CD14-positive monocyte (primary cell): ENCODE results near the gene PTPRE. TPM values are rescaled to one million over a fixed set of nuclear protein-coding genes. Genes with fewer than 3 reads are reported as not detected.

Experiments
- DNase-seq, 3 donors: peaks; one replicate each; pipeline ENCODE4 v3.0.0-alpha.2; 2011 to 2022
- H2AFZ ChIP-seq: 2 replicates; pipeline ENCODE4 v1.6.0; 2012; ENCODE audit warnings: mild to moderate bottlenecking, low read depth, low read length, inconsistent platforms; ENCODE audit not compliant: insufficient read depth, poor library complexity, severe bottlenecking
- H3K27ac ChIP-seq, 2 donors: 1 replicate in 1 of 2; 2 replicates in 1 of 2; pipeline ENCODE4 v1.5.1; 2012 to 2013; ENCODE audit warnings: low read length in 2 of 2, control low read depth in 1 of 2, inconsistent platforms in 1 of 2, low read depth in 1 of 2, mild to moderate bottlenecking in 1 of 2
- H3K27me3 ChIP-seq, 2 donors: one replicate each; pipeline versions ENCODE4 v1.6.0 to v1.6.1; 2011 to 2013; ENCODE audit warnings: low read length in 2 of 2; ENCODE audit not compliant: control insufficient read depth in 2 of 2, insufficient read depth in 2 of 2
- H3K36me3 ChIP-seq, 2 donors: replicated peaks in 1 of 2; 1 replicate in 1 of 2; 2 replicates in 1 of 2; pipeline versions ENCODE4 v1.5.1 to v1.6.1; 2012 to 2013; ENCODE audit warnings: low read length in 2 of 2, control low read depth in 1 of 2, inconsistent platforms in 1 of 2, mild to moderate bottlenecking in 1 of 2; ENCODE audit not compliant: insufficient read depth in 2 of 2, control insufficient read depth in 1 of 2
- H3K4me1 ChIP-seq, 2 donors: 1 replicate in 1 of 2; 2 replicates in 1 of 2; pipeline versions ENCODE4 v1.5.1 to v1.6.1; 2012 to 2013; ENCODE audit warnings: low read length in 2 of 2, control low read depth in 1 of 2, inconsistent platforms in 1 of 2, mild to moderate bottlenecking in 1 of 2, moderate library complexity in 1 of 2; ENCODE audit not compliant: insufficient read depth in 2 of 2, control insufficient read depth in 1 of 2
- H3K4me2 ChIP-seq: replicated peaks from 2 replicates; pipeline ENCODE3; 2012; ENCODE audit warnings: low read length, moderate library complexity, mild to moderate bottlenecking; ENCODE audit not compliant: poor library complexity, severe bottlenecking; ENCODE audit errors: extremely low read depth
- H3K4me3 ChIP-seq, 3 experiments: fragments of 200-600 bp in 1 of 3; sonication (generic) in 1 of 3; replicated peaks in 1 of 3; 1 replicate in 2 of 3; 2 replicates in 1 of 3; pipeline ENCODE4 v1.5.1; 2011 to 2013; ENCODE audit warnings: low read length in 3 of 3, mild to moderate bottlenecking in 3 of 3, control low read depth in 2 of 3, low read depth in 2 of 3, inconsistent platforms in 1 of 3, moderate library complexity in 1 of 3
- H3K79me2 ChIP-seq: 2 replicates; pipeline ENCODE4 v1.6.0; 2012; ENCODE audit warnings: mild to moderate bottlenecking, control low read depth, inconsistent platforms, low read length, moderate library complexity; ENCODE audit not compliant: insufficient read depth
- H3K9ac ChIP-seq: 2 replicates; pipeline ENCODE4 v1.6.0; 2017; ENCODE audit warnings: low read length, mild to moderate bottlenecking; ENCODE audit not compliant: insufficient read depth, poor library complexity, severe bottlenecking
- H3K9me3 ChIP-seq, 2 donors: replicated peaks in 1 of 2; 1 replicate in 1 of 2; 2 replicates in 1 of 2; pipeline versions ENCODE4 v1.5.1 to v1.6.1; 2012 to 2013; ENCODE audit warnings: low read length in 2 of 2, control low read depth in 1 of 2; ENCODE audit not compliant: control insufficient read depth in 1 of 2, insufficient read depth in 1 of 2
- H4K20me1 ChIP-seq: 2 replicates; pipeline ENCODE4 v1.6.0; 2012; ENCODE audit warnings: mild to moderate bottlenecking, low read length, control low read depth, moderate library complexity; ENCODE audit not compliant: insufficient read depth
- H3K27ac Mint-ChIP-seq, 7 donors: one replicate each; pipeline ENCODE4 v1.8.0; 2020; ENCODE audit warnings: mild to moderate bottlenecking in 7 of 7, mixed read lengths in 7 of 7, moderate library complexity in 6 of 7, inconsistent platforms in 2 of 7
- H3K27me3 Mint-ChIP-seq, 3 donors: one replicate each; pipeline ENCODE4 v1.8.0; 2021 to 2022; ENCODE audit warnings: low read depth in 3 of 3, mild to moderate bottlenecking in 3 of 3, mixed read lengths in 3 of 3, moderate library complexity in 3 of 3, inconsistent platforms in 1 of 3
- H3K36me3 Mint-ChIP-seq, 2 donors: one replicate each; pipeline ENCODE4 v1.8.0; 2020; ENCODE audit warnings: mixed read lengths in 2 of 2, inconsistent platforms in 1 of 2, mild to moderate bottlenecking in 1 of 2
- H3K4me1 Mint-ChIP-seq: one replicate; pipeline ENCODE4 v1.8.0; 2020; ENCODE audit warnings: mild to moderate bottlenecking, mixed read lengths
- H3K4me3 Mint-ChIP-seq, 2 donors: one replicate each; pipeline ENCODE4 v1.8.0; 2020; ENCODE audit warnings: mild to moderate bottlenecking in 2 of 2, mixed read lengths in 2 of 2, moderate library complexity in 1 of 2
- H3K9me3 Mint-ChIP-seq, 7 donors: one replicate each; pipeline ENCODE4 v1.8.0; 2020 to 2022; ENCODE audit warnings: mixed read lengths in 7 of 7, mild to moderate bottlenecking in 6 of 7, moderate library complexity in 6 of 7, inconsistent platforms in 2 of 7
- WGBS: methylation state at CpG from one replicate; pipeline ENCODE4 v1.1.5; 2013; ENCODE audit warnings: missing lambda C conversion rate; ENCODE audit not compliant: insufficient coverage; 5-methylcytosine and 5-hydroxymethylcytosine counted together
- intact Hi-C, 2 donors: fragments of 100-400 bp; cut with micrococcal nuclease; formaldehyde crosslinking; loops; one replicate each; pipeline versions ENCODE4 v1.15.0 to v1.15.1; 2023
- polyA plus RNA-seq, 3 donors: library from polyadenylated mRNA; depleted of rRNA in 1 of 3; unstranded in 2 of 3; stranded (reverse) in 1 of 3; fragments of 300-500 nt in 2 of 3; fragments of >200 nt in 1 of 3; fragmentation: Illumina TruSeq in 2 of 3; gene quantifications; 1 replicate in 2 of 3; 2 replicates in 1 of 3; pipeline ENCODE4 v1.2.3, GENCODE V29; 2012 to 2021
- TF ChIP-seq, protein P1 (sequence below): fragments of 200-600 bp; IDR thresholded peaks from one replicate; pipeline ENCODE4 v1.8.0; 2022; ENCODE audit warnings: antibody characterized with exemption, mild to moderate bottlenecking

PTPRE gene
- polyA plus RNA-seq, 3 donors = 95.2 to 271 (median 125) TPM

DNA sequence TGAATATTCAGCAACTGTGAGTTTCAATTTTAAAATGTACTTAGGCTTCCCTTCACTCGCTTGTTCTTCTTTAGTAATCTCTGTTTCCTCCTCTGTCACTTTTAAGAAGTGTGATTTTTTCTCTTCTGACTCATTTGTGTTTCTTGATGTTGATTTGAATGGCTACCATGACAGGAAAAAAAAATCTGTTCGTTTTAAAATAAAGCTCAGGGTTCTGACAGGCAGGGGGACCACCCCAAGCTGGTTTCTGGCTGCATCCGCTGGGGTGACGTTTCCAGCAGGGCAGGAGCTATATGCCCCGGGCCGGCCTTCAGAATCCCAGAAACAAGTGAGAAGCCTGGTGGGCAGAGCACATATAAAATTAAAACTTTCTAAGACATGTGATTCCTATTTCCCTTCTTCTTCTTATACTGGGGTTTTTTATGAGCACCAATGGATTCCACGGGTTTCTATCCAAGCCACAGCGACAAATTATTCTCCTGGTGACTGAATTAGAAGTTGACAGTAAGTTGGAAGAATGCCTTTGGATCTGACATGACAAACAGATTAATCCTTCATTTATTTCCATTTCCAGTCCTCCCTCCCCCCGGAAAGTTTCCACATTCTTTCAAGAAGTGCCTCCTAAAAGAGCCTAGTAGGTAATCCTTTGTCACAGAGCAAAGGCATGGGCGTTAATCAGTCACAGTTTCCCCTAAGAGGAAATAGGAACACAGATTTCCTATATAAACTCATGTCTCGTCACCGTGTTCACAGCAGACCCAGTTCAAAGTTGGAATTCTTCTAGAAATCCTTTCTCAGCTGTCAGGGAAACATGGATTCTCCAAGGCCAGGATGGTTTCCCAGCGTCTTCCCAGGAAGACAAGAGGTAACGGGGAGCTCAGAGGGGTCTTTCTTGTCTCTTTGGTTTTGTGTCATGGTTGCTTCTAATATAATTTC is 79.9 kb downstream of the PTPRE start:
- Histone ChIP-seq H2AFZ (no peak overlapping the region), H3K79me2 (peaks cover 2% of the 10 kb centered on the region), H3K4me1 (peaks cover 40 to 52% of the 10 kb centered on the region in 2 donors), H3K4me3 (no peak overlapping the region), H3K36me3 (peaks cover 2 to 12% of the 10 kb centered on the region in 2 donors), H4K20me1 (peaks cover 42% of the 10 kb centered on the region), H3K27ac (no peak overlapping the region), H3K9me3 (no peaks in the 10 kb centered on the region), H3K4me2 (no peak overlapping the region), H3K27me3 (no peaks in the 10 kb centered on the region), H3K9ac (no peak overlapping the region)
- DNase-seq = no peak
- peaks cover 0 to 5% (median 0%) of the 10 kb centered on the region in 7 donors for H3K9me3 Mint-ChIP-seq
- 83% methylated on average over 4 of the region's 14 CpGs for WGBS
- peaks cover 69% of the 10 kb centered on the region for H3K4me1 Mint-ChIP-seq
- H3K36me3 Mint-ChIP-seq = peaks cover 19 to 31% of the 10 kb centered on the region in 2 donors
- TF ChIP-seq, protein P1, sequence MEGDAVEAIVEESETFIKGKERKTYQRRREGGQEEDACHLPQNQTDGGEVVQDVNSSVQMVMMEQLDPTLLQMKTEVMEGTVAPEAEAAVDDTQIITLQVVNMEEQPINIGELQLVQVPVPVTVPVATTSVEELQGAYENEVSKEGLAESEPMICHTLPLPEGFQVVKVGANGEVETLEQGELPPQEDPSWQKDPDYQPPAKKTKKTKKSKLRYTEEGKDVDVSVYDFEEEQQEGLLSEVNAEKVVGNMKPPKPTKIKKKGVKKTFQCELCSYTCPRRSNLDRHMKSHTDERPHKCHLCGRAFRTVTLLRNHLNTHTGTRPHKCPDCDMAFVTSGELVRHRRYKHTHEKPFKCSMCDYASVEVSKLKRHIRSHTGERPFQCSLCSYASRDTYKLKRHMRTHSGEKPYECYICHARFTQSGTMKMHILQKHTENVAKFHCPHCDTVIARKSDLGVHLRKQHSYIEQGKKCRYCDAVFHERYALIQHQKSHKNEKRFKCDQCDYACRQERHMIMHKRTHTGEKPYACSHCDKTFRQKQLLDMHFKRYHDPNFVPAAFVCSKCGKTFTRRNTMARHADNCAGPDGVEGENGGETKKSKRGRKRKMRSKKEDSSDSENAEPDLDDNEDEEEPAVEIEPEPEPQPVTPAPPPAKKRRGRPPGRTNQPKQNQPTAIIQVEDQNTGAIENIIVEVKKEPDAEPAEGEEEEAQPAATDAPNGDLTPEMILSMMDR = no peak
- no peak overlapping the region for H3K4me3 Mint-ChIP-seq
- no peaks in the 10 kb centered on the region for H3K27me3 Mint-ChIP-seq
- H3K27ac Mint-ChIP-seq = peak overlapping the region in 4 of 7 donors; percentile 32 to 54 (median 44)
- intact Hi-C loops = no loop called here

DNA sequence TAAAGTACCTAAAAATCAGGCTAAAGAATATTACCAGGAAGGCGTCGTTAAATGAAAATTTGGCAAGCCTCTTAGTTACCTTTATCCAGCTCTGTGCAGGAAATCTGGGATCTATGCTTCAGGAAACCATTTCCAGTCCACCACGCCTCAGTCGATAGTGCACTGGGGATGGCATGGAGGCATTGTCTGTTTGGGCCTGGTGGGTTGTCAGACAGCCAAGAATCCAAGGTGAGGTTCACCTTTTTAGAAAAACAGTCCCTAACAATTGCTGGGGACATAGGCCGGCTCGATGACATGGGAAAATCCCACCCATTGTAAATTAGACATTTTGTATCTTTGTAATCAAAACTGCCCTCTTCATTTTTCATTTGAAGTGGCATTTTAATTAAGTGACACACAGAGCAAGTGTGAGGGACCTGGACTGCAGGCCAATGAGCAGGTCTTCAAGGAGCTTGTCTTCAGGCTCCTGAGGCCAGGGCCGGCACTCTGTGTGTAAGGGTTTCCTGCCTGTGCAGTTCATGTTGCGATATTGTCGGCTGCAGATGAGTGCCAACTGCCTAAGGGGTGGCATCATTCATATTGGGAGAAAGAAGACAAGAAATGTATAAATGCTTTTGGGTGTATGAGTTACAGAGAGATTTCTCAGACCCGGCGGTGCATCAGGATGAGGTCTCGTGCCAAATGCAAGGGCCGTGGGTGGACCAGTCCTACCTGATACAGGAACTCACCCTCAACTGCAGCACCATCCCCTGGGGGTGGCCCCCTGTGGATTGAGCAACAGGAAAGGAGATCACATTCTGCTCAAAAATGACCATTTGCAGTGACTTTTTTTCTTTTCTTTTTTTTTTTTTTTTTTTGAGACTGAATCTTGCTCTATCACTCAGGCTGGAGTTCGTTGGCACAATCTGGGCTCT is 80.8 kb downstream of the PTPRE start:
- peaks cover 2 to 12% of the 10 kb centered on the region in 2 donors for H3K36me3 ChIP-seq
- peak overlapping the region in 1 of 2 donors; percentile 14 for H3K27ac ChIP-seq
- 44% methylated on average over 6 of the region's 14 CpGs for WGBS
- peaks cover 40 to 54% of the 10 kb centered on the region in 2 donors for H3K4me1 ChIP-seq
- H4K20me1 ChIP-seq = peaks cover 49% of the 10 kb centered on the region
- Mint-ChIP-seq H3K27me3 (no peaks in the 10 kb centered on the region), H3K36me3 (peaks cover 19 to 31% of the 10 kb centered on the region in 2 donors), H3K27ac (peak overlapping the region in 6 of 7 donors; percentile 38 to 85 (median 66)), H3K9me3 (peaks cover 0 to 5% (median 0%) of the 10 kb centered on the region in 7 donors), H3K4me3 (no peak overlapping the region), H3K4me1 (peaks cover 71% of the 10 kb centered on the region)
- H3K4me3 ChIP-seq = no peak overlapping the region
- H2AFZ ChIP-seq = no peak overlapping the region
- intact Hi-C loops = no loop called here
- DNase-seq = no peak
- H3K9me3 ChIP-seq = no peaks in the 10 kb centered on the region
- H3K4me2 ChIP-seq = no peak overlapping the region
- no peaks in the 10 kb centered on the region for H3K27me3 ChIP-seq
- no peaks in the 10 kb centered on the region for H3K79me2 ChIP-seq
- no peak overlapping the region for H3K9ac ChIP-seq
- TF ChIP-seq, protein P1 = no peak
